NCI-H146 treated with DMSO at 0.1 percent for 48 hours (cell line): Measurements from ENCODE around the gene SNAPC2.
"Not testable (repeated sequence)": the region's sequence is repeated elsewhere in the genome, so short reads cannot be mapped to it uniquely, and the experiment has no call there.

Source experiments
- DNase-seq: peaks from one replicate; lab custom pipeline; 2025; ENCODE audit not compliant: unreplicated experiment; lab: John Stamatoyannopoulos, UW

The SNAPC2 gene

DNA sequence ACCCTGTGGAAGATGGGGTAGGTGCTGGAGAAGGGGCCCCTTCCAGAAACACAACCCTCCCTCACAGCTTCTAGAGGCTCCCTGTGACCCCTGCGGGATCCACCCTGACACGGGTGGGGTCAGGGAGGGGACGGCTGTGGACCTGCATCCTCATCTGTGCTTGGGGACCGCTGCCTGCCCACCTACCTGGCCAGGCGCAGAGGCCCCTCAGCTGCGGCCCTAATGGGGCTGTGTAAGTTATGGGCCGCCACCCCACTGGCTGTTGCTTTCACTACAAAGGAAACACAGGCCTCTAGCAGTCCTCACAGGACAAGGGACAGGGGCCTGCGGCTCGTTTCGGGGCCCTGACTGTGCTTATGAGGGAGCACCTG lies 12.8 kb downstream of the SNAPC2 start:
- no peak for DNase-seq

GRCh38 chr19:7933411-7933810 lies 13.3 kb downstream of the SNAPC2 start:
- DNase-seq: no peak

- DNase-seq: no peak
These were observed 13.9 kb downstream of the SNAPC2 start for GRCh38 chr19:7933828-7934725.

GRCh38 chr19:7934766-7935165 lies 14.6 kb downstream of the SNAPC2 start:
- no peak for DNase-seq

- no peak for DNase-seq
These were observed 20.7 kb downstream of the SNAPC2 start for GRCh38 chr19:7940841-7941240.

- no peak for DNase-seq
These were observed 21.9 kb downstream of the SNAPC2 start for GRCh38 chr19:7941895-7942596.

DNA sequence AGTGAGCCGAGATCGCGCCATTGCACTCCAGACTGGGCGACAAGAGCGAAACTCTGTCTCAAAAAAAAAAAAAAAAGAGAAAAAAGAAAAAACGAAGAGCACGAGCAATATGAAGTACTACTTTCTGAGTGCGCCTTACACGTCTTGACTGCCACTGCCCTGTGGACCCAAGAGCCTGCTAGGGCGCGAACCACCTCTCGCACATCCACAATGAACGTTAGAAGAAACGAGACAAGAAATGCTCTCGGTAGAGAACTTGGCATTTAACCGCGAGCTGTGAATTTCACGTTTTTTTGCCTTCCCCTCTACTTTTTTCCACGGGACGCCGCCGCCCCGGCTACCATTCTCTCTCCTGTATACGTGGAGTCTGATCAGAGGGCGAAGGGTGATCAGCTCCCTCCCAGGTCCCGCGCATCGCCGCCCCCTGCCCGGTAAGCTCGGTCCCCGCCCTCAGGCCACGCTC lies 22.9 kb downstream of the SNAPC2 start:
- DNase-seq: no peak

DNA sequence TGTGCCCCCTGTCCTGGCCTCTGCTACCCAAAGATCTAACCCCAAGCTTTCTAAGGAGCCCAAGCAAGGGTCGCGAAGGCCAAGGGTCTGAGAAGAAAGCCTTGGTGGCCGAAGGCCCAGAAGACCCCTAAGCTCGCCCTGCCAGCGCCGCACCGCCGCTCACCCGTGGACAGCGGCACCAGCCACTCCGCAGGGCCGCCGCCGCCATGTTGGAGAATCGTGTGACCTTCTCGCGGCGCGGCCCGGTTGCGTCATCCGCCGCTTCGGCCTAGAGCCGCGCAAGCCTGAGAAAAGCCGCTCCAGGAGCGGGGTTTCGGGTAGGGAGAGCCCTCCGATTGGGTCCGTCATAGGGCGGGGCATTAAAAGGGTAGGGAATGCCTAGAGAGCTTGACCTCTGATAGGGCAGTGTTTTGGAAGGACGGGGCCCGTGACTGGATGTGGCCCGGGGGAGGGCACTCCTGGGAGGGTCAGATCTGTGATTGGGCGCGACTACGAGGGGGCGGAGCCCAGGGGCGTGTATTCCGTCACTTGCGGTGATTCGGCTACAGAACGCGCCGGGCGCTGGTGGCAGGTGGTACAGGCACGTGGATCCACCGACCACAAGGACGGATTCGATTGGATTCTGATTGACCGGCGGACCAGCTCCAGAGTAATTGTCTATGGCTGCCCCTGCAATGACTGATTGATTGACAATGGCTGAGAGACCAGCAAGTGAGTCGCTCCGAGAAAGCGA lies 23.5 kb downstream of the SNAPC2 start, which contains the start of gene TIMM44:
Gene TIMM44 (minus strand): TSS at position 223 of the 733 bp plus-strand sequence. CDS start 15 bp downstream, at position 208.
- peak; percentile 90 for DNase-seq

DNA sequence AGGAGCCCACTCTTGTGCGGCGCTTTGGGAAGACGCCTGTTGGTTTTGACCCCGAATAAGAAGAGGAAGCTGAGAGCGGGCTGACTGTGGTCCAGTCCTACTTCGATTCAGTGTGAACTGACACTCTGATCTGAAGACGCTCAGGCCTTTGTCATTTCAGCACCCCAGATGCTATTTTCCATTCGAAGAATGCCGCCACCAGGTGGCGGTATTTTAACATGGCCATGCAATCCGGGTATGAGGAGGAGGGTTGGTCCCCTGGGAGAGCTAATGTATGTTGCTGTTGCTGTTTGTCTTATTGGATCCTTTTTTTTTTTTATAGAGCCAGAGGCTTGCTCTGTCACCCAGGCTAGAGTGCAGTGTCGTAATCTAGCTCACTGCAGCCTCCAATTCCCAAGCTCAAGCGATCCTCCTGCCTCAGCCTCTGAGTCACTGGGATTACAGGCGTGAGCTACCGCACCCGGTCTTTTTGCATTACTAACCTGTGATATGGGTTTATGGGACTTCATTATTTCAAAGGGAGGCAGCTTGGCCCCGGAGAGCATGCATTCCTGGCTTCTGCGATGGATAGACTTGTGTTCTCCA lies 24.1 kb downstream of the SNAPC2 start:
- peak; percentile 48 for DNase-seq

DNA sequence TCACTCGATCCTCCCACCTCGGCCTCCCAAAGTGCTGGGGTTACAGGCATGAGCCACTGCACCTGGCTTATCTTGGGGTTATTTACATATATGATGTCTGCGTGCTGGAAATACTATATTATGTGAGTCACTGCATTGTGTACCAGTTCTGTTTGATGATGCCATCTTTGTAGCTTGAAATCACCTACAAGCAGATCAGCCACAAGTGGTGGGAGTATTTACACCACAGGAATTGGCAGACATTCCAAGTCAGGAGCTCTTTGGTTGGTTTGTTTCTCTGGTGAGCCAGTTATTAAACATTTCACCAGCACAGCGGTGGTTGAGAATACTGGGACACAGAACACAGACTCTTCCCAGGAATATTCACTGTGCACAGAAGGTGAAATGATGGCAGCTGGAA lies 27.8 kb downstream of the SNAPC2 start:
- DNase-seq: no peak

DNA sequence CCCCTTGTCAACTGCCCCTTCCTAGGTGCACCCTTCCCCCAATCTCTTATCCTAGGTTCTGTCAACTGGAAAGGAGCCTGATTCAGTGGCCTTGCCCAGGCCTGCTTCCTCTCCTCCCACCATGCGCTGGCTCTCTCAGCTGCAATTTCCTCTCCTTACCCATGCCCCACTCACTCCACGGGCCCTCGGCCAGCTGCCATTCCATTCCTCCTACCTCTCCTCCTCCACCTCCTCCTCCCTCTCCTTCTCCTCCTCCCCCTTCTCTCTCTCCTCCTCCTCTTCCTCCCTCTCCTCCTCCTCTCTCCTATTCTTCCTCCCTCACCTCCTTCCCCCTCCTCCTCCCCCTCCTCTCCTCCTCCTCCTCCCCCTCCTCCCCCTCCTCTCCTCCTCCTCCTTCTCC lies 32.9 kb downstream of the SNAPC2 start:
- no peak for DNase-seq

- DNase-seq: no peak
These were observed 33.4 kb downstream of the SNAPC2 start for GRCh38 chr19:7953576-7953975.

GRCh38 chr19:7955696-7956095 lies 35.6 kb downstream of the SNAPC2 start:
- DNase-seq: no peak

- no peak for DNase-seq
These were observed 39.1 kb downstream of the SNAPC2 start for GRCh38 chr19:7959211-7959610.

DNA sequence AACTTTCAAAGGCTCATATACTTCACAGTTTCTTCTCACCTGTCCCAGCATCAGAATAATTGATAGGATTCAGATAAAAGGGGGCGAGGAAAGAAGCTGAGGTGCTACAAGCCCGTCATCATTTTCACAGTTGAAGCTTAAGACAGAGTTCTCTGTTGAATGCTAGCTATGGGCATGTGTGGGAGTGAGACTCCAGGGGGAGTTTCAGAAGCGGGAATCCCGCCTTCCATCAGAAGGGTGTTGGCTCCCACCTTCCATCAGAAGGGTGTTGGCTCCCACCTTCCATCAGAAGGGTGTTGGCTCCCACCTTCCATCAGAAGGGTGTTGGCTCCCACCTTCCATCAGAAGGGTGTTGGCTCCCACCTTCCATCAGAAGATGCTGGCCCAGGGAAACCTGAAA lies 40.9 kb downstream of the SNAPC2 start:
- not testable (repeated sequence) for DNase-seq

GRCh38 chr19:7961920-7962626 lies 41.9 kb downstream of the SNAPC2 start:
- no peak for DNase-seq

- no peak for DNase-seq
These were observed 42.6 kb downstream of the SNAPC2 start for GRCh38 chr19:7962644-7963268.

DNA sequence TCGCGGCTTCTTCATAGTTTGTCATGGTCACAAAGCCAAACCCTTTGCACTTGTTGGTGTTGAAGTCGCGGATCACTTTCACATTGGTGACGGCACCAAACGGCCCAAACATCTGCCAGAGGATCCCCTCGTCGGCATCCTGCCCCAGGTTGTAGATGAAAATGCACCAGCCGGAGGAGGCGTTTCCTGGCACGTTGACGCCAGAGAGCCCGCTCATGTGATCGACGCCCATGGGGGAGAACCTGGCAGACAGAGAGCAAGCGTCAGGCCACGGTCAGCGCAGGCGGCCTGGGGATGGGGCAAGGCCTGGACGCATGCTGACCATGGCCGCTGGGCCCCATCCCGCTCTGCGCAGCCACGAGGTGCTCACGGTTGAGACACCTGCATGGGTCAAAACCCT lies 43.4 kb downstream of the SNAPC2 start:
- DNase-seq: no peak

- DNase-seq: no peak
These were observed 45.2 kb downstream of the SNAPC2 start for GRCh38 chr19:7965259-7965841.
